Vagina (tissue), 2 donors: ENCODE data around the gene MS4A6A. TPM values are rescaled to one million over a fixed set of nuclear protein-coding genes. Genes with fewer than 3 reads are reported as not detected.
"Not testable (repeated sequence)": the region's sequence is repeated elsewhere in the genome, so short reads cannot be mapped to it uniquely, and the experiment has no call there.

Source experiments
- DNase-seq, 2 donors: peaks; one replicate each; pipeline ENCODE4 v3.0.0-alpha.2; 2017; ENCODE audit errors: extremely low spot score in 2 of 2
- H3K27ac ChIP-seq: fragments of 200-600 bp; sonication (generic); one replicate; pipeline ENCODE4 v1.5.1; 2019
- H3K27me3 ChIP-seq: fragments of 200-600 bp; sonication (generic); one replicate; pipeline ENCODE4 v1.5.1; 2019
- H3K36me3 ChIP-seq, 2 donors: fragments of 200-600 bp; sonication (generic); one replicate each; pipeline ENCODE4 v1.5.1; 2017 to 2019
- H3K4me1 ChIP-seq: fragments of 200-600 bp; sonication (generic); one replicate; pipeline ENCODE4 v1.5.1; 2019
- H3K4me3 ChIP-seq, 2 donors: fragments of 200-600 bp; sonication (generic); 1 replicate in 1 of 2; 2 replicates in 1 of 2; pipeline ENCODE4 v1.5.1; 2016 to 2019
- H3K9me3 ChIP-seq: fragments of 200-600 bp; sonication (generic); one replicate; pipeline ENCODE4 v1.5.1; 2019
- CTCF ChIP-seq, 3 experiments: fragments of 450-650 bp in 2 of 3; fragments of 200-600 bp in 1 of 3; sonication (generic) in 1 of 3; IDR thresholded peaks; one replicate each; pipeline ENCODE4 v1.5.1; 2017 to 2019; ENCODE audit warnings: antibody characterized with exemption in 3 of 3, mild to moderate bottlenecking in 2 of 3, moderate library complexity in 2 of 3
- POLR2A ChIP-seq, 2 donors: fragments of 450-650 bp; IDR thresholded peaks; one replicate each; pipeline ENCODE4 v1.6.1; 2017; ENCODE audit warnings: antibody characterized with exemption in 2 of 2, mild to moderate bottlenecking in 2 of 2, moderate library complexity in 2 of 2
- POLR2AphosphoS5 ChIP-seq, 2 donors: sonication (generic); formaldehyde crosslinking; IDR thresholded peaks; one replicate each; pipeline ENCODE4 v1.9.0; 2017; ENCODE audit warnings: antibody characterized with exemption in 2 of 2, mild to moderate bottlenecking in 2 of 2, low read depth in 1 of 2; ENCODE audit not compliant: insufficient read depth in 1 of 2
- intact Hi-C: fragments of 100-400 bp; cut with DNase I; formaldehyde crosslinking; loops from one replicate; pipeline ENCODE4 v1.15.1; 2023
- total RNA-seq: library from RNA; depleted of rRNA; stranded (reverse); fragments of >200 nt; gene quantifications from one replicate; pipeline ENCODE4 v1.2.3, GENCODE V29; 2016

MS4A6A gene
- total RNA-seq, 1 donor from 2014 or later: 30.7 TPM

- H3K36me3 ChIP-seq: no peaks in the 10 kb centered on the region
- H3K9me3 ChIP-seq: no peaks in the 10 kb centered on the region
- intact Hi-C loops: no loop called here
- DNase-seq: no peak
- H3K27ac ChIP-seq: no peak overlapping the region
- TF ChIP-seq POLR2A (IDR thresholded peaks at IDR 0.05): no peak
- H3K4me3 ChIP-seq: no peak overlapping the region
- no peaks in the 10 kb centered on the region for H3K27me3 ChIP-seq
- no peaks in the 10 kb centered on the region for H3K4me1 ChIP-seq
Observed at GRCh38 chr11:60129853-60130252, 53.0 kb downstream of the MS4A6A start.

- H3K4me3 ChIP-seq, H3K36me3 ChIP-seq, H3K4me1 ChIP-seq, H3K9me3 ChIP-seq, H3K27me3 ChIP-seq, H3K27ac ChIP-seq, intact Hi-C loops, DNase-seq: not testable (repeated sequence)
Observed at GRCh38 chr11:60128866-60129265, 54.0 kb downstream of the MS4A6A start.

DNA sequence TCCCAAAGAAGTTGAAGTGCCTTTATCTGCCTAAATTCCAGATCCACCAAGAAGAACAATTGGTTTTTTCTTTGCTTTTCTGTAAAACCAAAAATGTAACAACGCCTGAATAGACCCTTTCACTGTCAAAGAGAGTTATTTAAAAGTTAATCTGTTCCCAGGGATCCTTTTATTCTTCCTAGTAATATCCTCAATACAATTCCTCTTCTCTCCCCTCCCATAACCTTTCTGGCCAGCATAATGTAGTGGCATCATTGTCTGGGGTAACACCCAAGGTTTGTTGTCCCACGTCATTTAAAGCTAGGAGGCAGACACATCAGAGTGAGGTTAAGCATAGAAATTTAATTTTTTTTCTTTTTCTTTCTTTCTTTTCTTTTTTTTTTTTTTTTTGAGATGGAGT, 54.5 kb downstream of the MS4A6A start:
- H3K36me3 ChIP-seq: no peaks in the 10 kb centered on the region
- DNase-seq: no peak
- no peak for TF ChIP-seq CTCF (IDR thresholded peaks at IDR 0.05)
- TF ChIP-seq POLR2AphosphoS5 (IDR thresholded peaks at IDR 0.05; ENCODE audit: insufficient read depth in 1 of 2, low read depth in 1 of 2): no peak
- no peak for TF ChIP-seq POLR2A (IDR thresholded peaks at IDR 0.05)
- H3K27ac ChIP-seq: no peak overlapping the region
- no peaks in the 10 kb centered on the region for H3K27me3 ChIP-seq
- H3K4me1 ChIP-seq: no peaks in the 10 kb centered on the region
- H3K9me3 ChIP-seq: no peaks in the 10 kb centered on the region
- intact Hi-C loops: no loop called here
- H3K4me3 ChIP-seq: no peak overlapping the region

DNA sequence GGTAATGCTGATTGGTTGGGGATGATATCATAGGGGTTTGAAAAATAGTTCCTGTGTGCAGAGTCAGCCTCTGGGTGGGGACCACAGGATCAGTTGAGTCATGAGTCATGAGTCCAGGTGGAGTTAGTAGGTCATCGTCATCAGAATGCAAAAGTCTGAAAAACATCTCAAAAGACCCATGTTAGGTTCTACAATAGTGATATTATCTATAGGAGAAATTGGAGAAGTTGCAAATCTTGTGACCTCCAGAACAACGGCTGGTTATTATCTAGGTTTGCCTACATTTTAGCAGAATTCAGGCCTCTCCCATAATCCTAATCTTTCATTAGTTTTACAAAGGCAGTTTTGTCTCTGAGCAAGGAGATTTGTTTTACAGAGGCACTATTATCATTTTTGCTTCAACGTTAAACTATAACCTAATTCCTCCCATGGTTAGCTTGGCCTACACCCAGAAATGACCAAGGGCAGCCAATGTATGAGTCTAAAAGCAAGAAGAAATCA, 55.5 kb downstream of the MS4A6A start:
- Histone ChIP-seq H3K4me1 (no peaks in the 10 kb centered on the region), H3K9me3 (no peaks in the 10 kb centered on the region), H3K27me3 (no peaks in the 10 kb centered on the region), H3K4me3 (no peak overlapping the region), H3K36me3 (no peaks in the 10 kb centered on the region), H3K27ac (no peak overlapping the region)
- no peak for DNase-seq
- TF ChIP-seq POLR2AphosphoS5 (IDR thresholded peaks at IDR 0.05; ENCODE audit: insufficient read depth in 1 of 2, low read depth in 1 of 2) (no peak), POLR2A (IDR thresholded peaks at IDR 0.05) (no peak), CTCF (IDR thresholded peaks at IDR 0.05) (no peak)
- intact Hi-C loops: no loop called here

- Histone ChIP-seq H3K4me1 (no peaks in the 10 kb centered on the region), H3K4me3 (no peak overlapping the region), H3K27me3 (no peaks in the 10 kb centered on the region), H3K9me3 (no peaks in the 10 kb centered on the region), H3K36me3 (no peaks in the 10 kb centered on the region), H3K27ac (no peak overlapping the region)
- intact Hi-C loops: no loop called here
- no peak for DNase-seq
- no peak for TF ChIP-seq POLR2A (IDR thresholded peaks at IDR 0.05)
- no peak for TF ChIP-seq CTCF (IDR thresholded peaks at IDR 0.05)
- TF ChIP-seq POLR2AphosphoS5 (IDR thresholded peaks at IDR 0.05; ENCODE audit: insufficient read depth in 1 of 2, low read depth in 1 of 2): no peak
Observed at GRCh38 chr11:60125956-60126585, 56.8 kb downstream of the MS4A6A start.

DNA sequence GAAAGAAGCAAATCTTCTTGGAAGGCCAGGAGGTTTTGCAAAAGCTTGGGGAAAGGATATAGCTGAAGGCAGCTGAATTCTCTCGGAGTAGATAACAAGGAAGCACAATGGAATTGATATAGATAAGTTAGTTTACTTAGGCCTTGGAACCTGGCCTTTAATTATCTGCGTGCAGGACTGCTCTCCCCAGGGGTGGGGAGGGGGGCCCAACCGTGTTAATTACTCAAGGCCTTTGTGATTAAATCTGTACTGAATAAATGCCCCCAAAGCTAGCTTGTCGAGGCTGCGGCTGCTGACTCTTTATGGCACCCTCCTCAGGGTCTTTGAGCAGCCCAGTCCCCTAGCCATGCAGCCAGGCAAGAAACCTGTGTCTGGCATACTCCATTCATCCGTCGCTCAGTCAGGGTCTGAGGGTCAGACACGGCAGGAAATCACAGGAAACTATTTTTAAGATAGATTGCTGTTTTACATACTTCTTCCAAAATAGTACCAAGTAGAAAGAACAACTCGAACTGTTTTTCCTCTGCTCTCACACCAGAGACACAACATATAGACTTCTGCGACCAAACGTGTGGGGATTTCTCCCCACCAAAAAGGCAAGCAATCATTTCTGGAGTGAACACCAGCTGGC, 58.0 kb downstream of the MS4A6A start:
- no peaks in the 10 kb centered on the region for H3K9me3 ChIP-seq
- no peaks in the 10 kb centered on the region for H3K27me3 ChIP-seq
- H3K4me1 ChIP-seq: no peaks in the 10 kb centered on the region
- no peak overlapping the region for H3K4me3 ChIP-seq
- TF ChIP-seq POLR2A (IDR thresholded peaks at IDR 0.05): no peak
- no peak for TF ChIP-seq CTCF (IDR thresholded peaks at IDR 0.05)
- no peak for TF ChIP-seq POLR2AphosphoS5 (IDR thresholded peaks at IDR 0.05; ENCODE audit: insufficient read depth in 1 of 2, low read depth in 1 of 2)
- no peaks in the 10 kb centered on the region for H3K36me3 ChIP-seq
- H3K27ac ChIP-seq: no peak overlapping the region
- DNase-seq: no peak
- intact Hi-C loops: no loop called here
